Osteoblast (primary cell): Measurements from ENCODE around the gene MGST2. TPM values are rescaled to one million over a fixed set of nuclear protein-coding genes. Genes with fewer than 3 reads are reported as not detected.

Experiments
- DNase-seq: peaks from one replicate; pipeline ENCODE4 v3.0.0; 2011; ENCODE audit warnings: low spot score, mixed read lengths; ENCODE audit not compliant: insufficient read length; ENCODE audit errors: missing footprints
- H2AFZ ChIP-seq: 2 replicates; pipeline ENCODE4 v1.6.0; 2011; ENCODE audit warnings: mild to moderate bottlenecking, low read length
- H3K27ac ChIP-seq: 2 replicates; pipeline ENCODE4 v1.5.1; 2011; ENCODE audit warnings: mild to moderate bottlenecking, low read depth, low read length, moderate library complexity
- H3K27me3 ChIP-seq: 2 replicates; pipeline ENCODE4 v1.6.0; 2012; ENCODE audit warnings: mild to moderate bottlenecking, control low read depth, inconsistent platforms, low read length, moderate library complexity; ENCODE audit not compliant: insufficient read depth
- H3K36me3 ChIP-seq: 2 replicates; pipeline ENCODE4 v1.5.1; 2011; ENCODE audit warnings: mild to moderate bottlenecking, low read length, control low read depth, moderate library complexity; ENCODE audit not compliant: insufficient read depth
- H3K4me1 ChIP-seq: 2 replicates; pipeline ENCODE4 v1.5.1; 2011; ENCODE audit warnings: mild to moderate bottlenecking, low read length, control low read depth, moderate library complexity; ENCODE audit not compliant: insufficient read depth
- H3K4me2 ChIP-seq: 2 replicates; pipeline ENCODE4 v1.6.0; 2011; ENCODE audit warnings: mild to moderate bottlenecking, low read length; ENCODE audit not compliant: insufficient read depth
- H3K4me3 ChIP-seq: fragments of 200-600 bp; sonication (generic); 3 replicates; pipeline ENCODE4 v1.5.1; 2012; ENCODE audit warnings: mild to moderate bottlenecking, low read length, inconsistent platforms; ENCODE audit not compliant: insufficient read depth
- H3K79me2 ChIP-seq: 2 replicates; pipeline ENCODE4 v1.6.0; 2012; ENCODE audit warnings: mild to moderate bottlenecking, low read length, control low read depth, inconsistent platforms; ENCODE audit not compliant: insufficient read depth
- H3K9me3 ChIP-seq: 2 replicates; pipeline ENCODE4 v1.5.1; 2011; ENCODE audit warnings: low read depth, low read length, control low read depth
- H4K20me1 ChIP-seq: 2 replicates; pipeline ENCODE4 v1.6.0; 2012; ENCODE audit warnings: mild to moderate bottlenecking, low read length, control low read depth; ENCODE audit not compliant: insufficient read depth
- total RNA-seq: library from RNA; depleted of rRNA; stranded (reverse); fragments of >200 nt; gene quantifications from 2 replicates; pipeline ENCODE4 v1.2.3, GENCODE V29; 2012
- TF ChIP-seq, protein P1 (sequence below): IDR thresholded peaks from 2 replicates; pipeline ENCODE4 v1.5.1; 2011; ENCODE audit warnings: mild to moderate bottlenecking, low read depth, low read length, moderate library complexity; ENCODE audit errors: extremely low read depth

Gene MGST2
- total RNA-seq, 1 donor: 6.2 TPM

DNA sequence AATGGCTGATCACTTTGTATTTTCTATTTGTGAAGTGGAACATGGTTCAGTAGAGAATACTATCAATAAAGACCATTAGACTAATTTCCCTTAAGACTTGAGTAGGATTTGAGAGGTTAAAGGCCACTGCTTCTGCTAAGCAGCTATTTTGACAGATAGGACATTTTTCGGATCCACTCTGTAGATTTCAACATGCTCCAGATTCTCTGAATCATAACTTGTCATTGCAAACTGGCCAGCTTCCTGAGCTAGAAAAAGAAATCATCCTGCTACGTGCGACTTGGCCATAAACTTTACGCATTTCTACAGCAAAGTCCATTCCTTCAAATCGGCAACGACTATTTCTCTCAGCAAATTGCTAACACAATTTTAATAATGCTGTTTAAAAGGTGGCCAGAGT, 55.2 kb downstream of the MGST2 start:
- no peak overlapping the region for H2AFZ ChIP-seq
- TF ChIP-seq, protein P1, sequence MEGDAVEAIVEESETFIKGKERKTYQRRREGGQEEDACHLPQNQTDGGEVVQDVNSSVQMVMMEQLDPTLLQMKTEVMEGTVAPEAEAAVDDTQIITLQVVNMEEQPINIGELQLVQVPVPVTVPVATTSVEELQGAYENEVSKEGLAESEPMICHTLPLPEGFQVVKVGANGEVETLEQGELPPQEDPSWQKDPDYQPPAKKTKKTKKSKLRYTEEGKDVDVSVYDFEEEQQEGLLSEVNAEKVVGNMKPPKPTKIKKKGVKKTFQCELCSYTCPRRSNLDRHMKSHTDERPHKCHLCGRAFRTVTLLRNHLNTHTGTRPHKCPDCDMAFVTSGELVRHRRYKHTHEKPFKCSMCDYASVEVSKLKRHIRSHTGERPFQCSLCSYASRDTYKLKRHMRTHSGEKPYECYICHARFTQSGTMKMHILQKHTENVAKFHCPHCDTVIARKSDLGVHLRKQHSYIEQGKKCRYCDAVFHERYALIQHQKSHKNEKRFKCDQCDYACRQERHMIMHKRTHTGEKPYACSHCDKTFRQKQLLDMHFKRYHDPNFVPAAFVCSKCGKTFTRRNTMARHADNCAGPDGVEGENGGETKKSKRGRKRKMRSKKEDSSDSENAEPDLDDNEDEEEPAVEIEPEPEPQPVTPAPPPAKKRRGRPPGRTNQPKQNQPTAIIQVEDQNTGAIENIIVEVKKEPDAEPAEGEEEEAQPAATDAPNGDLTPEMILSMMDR: no peak
- DNase-seq: no peak

DNA sequence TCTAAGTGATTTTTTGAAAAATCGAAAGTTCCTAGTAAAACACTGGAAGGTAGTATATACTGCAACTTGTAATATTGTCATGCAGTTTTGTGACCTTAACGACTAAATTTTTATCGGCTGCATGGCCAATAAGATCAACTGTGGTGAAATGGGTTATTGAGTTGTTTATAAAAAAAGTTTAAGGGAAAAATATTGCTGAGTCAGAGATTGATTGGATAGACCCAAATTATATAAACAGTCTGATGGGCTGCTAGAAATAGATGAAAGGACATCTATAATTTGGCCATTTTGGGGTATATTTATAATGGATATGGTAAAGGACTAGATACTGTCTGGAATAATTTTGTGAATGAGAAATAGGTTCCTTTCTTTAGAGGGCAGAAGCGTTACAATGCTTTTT, 56.2 kb downstream of the MGST2 start:
- Histone ChIP-seq H4K20me1 (no peaks in the 10 kb centered on the region), H3K4me3 (no peak overlapping the region)

More for the DNA sequence above, 55.2 kb downstream of the MGST2 start:
- no peaks in the 10 kb centered on the region for H3K27me3 ChIP-seq
- no peaks in the 10 kb centered on the region for H3K79me2 ChIP-seq
- no peak overlapping the region for H3K4me3 ChIP-seq
- no peak overlapping the region for H3K4me2 ChIP-seq
- no peaks in the 10 kb centered on the region for H3K36me3 ChIP-seq
- H4K20me1 ChIP-seq: no peaks in the 10 kb centered on the region
- no peaks in the 10 kb centered on the region for H3K4me1 ChIP-seq
- H3K9me3 ChIP-seq: no peaks in the 10 kb centered on the region
- no peak overlapping the region for H3K27ac ChIP-seq

DNA sequence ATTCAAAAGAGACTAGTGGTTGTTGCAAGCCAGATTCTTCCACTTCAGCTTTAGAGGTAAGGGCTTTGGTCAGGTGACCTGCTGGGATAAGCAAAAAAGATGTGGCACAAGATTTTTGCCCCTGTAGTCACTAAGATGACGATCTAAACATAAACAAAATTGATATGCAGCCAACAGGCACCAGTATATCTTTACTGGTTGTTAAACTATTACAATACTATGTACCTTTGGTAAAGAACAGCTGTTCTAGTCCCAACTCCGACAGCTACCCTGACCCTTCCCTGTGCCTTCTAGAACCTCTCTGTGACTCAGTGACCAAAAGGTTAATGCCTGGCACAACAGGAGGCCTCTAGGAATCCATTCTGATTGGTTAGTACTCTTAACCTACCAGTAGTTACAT, 59.6 kb downstream of the MGST2 start:
- Histone ChIP-seq H3K4me2 (no peak overlapping the region), H4K20me1 (no peaks in the 10 kb centered on the region), H2AFZ (no peak overlapping the region), H3K27ac (no peak overlapping the region), H3K36me3 (no peaks in the 10 kb centered on the region), H3K27me3 (no peaks in the 10 kb centered on the region), H3K9me3 (no peaks in the 10 kb centered on the region), H3K4me1 (no peaks in the 10 kb centered on the region), H3K4me3 (no peak overlapping the region), H3K79me2 (no peaks in the 10 kb centered on the region)
- TF ChIP-seq, protein P1: no peak
- DNase-seq: no peak

More for the DNA sequence above, 56.2 kb downstream of the MGST2 start:
- Histone ChIP-seq H3K79me2 (no peaks in the 10 kb centered on the region), H2AFZ (no peak overlapping the region), H3K4me1 (no peaks in the 10 kb centered on the region), H3K27me3 (no peaks in the 10 kb centered on the region), H3K27ac (no peak overlapping the region), H3K4me2 (no peak overlapping the region), H3K36me3 (no peaks in the 10 kb centered on the region), H3K9me3 (no peaks in the 10 kb centered on the region)
- no peak for DNase-seq
- TF ChIP-seq, protein P1: no peak

DNA sequence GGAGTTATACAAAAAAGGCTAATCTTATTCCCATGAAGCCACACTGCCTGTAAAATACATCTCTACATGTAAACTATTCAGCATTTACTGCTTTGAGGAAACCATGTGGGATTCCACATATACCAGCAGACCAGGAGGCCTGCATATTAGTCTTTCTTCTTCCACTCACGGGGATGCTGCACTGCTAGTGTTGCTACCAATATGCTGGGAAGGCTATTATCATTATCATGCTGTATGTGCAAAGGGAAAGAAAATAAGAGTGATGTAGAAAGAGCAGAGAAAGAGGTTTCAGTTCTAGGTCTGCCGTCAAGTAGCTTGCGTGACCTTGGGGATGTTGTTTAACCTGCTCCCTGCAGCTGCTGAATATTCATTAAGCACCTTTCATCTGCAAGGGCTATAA, 61.0 kb downstream of the MGST2 start:
- TF ChIP-seq, protein P1: no peak
- no peak overlapping the region for H3K27ac ChIP-seq
- H3K27me3 ChIP-seq: no peaks in the 10 kb centered on the region
- H4K20me1 ChIP-seq: no peaks in the 10 kb centered on the region
- H3K36me3 ChIP-seq: no peaks in the 10 kb centered on the region
- H3K4me1 ChIP-seq: no peaks in the 10 kb centered on the region
- H3K9me3 ChIP-seq: no peaks in the 10 kb centered on the region
- no peak for DNase-seq
- H2AFZ ChIP-seq: no peak overlapping the region
- no peaks in the 10 kb centered on the region for H3K79me2 ChIP-seq
- no peak overlapping the region for H3K4me2 ChIP-seq
- no peak overlapping the region for H3K4me3 ChIP-seq
